HL-60 (cell line): ENCODE results near the gene KAT6B.
A peak's percentile ranks its signal among the peaks of the same experiment; 100 is the strongest.
"Not testable (repeated sequence)": the region's sequence is repeated elsewhere in the genome, so short reads cannot be mapped to it uniquely, and the experiment has no call there.

Source experiments
- DNase-seq, 2 experiments: peaks; one replicate each; pipeline ENCODE4 v3.0.0-alpha.2; 2010 to 2020; ENCODE audit warnings: low read depth in 1 of 2, low spot score in 1 of 2
- H3K27ac ChIP-seq: fragments of 250-450 bp; sonication (Bioruptor Pico); replicated peaks from 2 replicates; pipeline ENCODE4 v1.5.1; 2020; ENCODE audit warnings: mild to moderate bottlenecking, moderate library complexity
- H3K27me3 ChIP-seq: fragments of 250-450 bp; sonication (Bioruptor Pico); 2 replicates; pipeline ENCODE4 v1.5.1; 2021; ENCODE audit warnings: mild to moderate bottlenecking, moderate library complexity; ENCODE audit not compliant: insufficient read depth, poor library complexity, severe bottlenecking
- H3K4me3 ChIP-seq: replicated peaks from 2 replicates; pipeline ENCODE4 v1.5.1; 2011; ENCODE audit warnings: mild to moderate bottlenecking, control low read depth, low read length; ENCODE audit not compliant: insufficient read depth
- CTCF ChIP-seq: IDR thresholded peaks from one replicate; pipeline ENCODE4 v1.5.1; 2011; ENCODE audit warnings: low read length, control low read depth, inconsistent platforms; ENCODE audit not compliant: insufficient read depth
- GABPA ChIP-seq: IDR thresholded peaks from 2 replicates; pipeline ENCODE4 v1.6.1; 2012; ENCODE audit warnings: low read depth
- POLR2AphosphoS5 ChIP-seq: IDR thresholded peaks from 2 replicates; pipeline ENCODE4 v1.6.1; 2012; ENCODE audit warnings: low read depth
- REST ChIP-seq: IDR thresholded peaks from 2 replicates; pipeline ENCODE4 v1.6.1; 2012; ENCODE audit warnings: low read depth; ENCODE audit not compliant: insufficient replicate concordance
- SPI1 ChIP-seq: IDR thresholded peaks from 2 replicates; pipeline ENCODE4 v1.6.1; 2012; ENCODE audit warnings: low read depth, mild to moderate bottlenecking, borderline replicate concordance
- long read RNA-seq: library from polyadenylated mRNA; unstranded; transcript quantifications from one replicate; pipeline ENCODE4 v2.0.0, GENCODE V29; 2020

Gene KAT6B
- long read RNA-seq, partial matches to known transcripts, result 18 of 27 reads
- long read RNA-seq, other reads (novel, unspliced or antisense), result 9 of 27 reads

GRCh38 chr10:74826142-74827044, at the start of gene KAT6B:
KAT6B (plus strand) TSS chr10:74826600; CDS start chr10:74842858, 16,258 bp downstream.
- peak; percentile 100 for DNase-seq
- Histone ChIP-seq H3K27ac (peak within 1 kb of the TSS; percentile 89), H3K4me3 (peak within 1 kb of the TSS; percentile 96), H3K27me3 (no peaks in the 10 kb centered on the region)
- peak; percentile 73; the same call in 1 of the 2 replicates for TF ChIP-seq POLR2AphosphoS5
- no peak for TF ChIP-seq SPI1
- TF ChIP-seq REST, result peak; percentile 49
- peak; percentile 65; the same call in 1 of the 2 replicates for TF ChIP-seq GABPA
- TF ChIP-seq CTCF, result no peak

GRCh38 chr10:74778436-74779094, 47.8 kb upstream of the KAT6B start:
- H3K27me3 ChIP-seq, result no peaks in the 10 kb centered on the region
- TF ChIP-seq SPI1 (no peak), GABPA (no peak), CTCF (no peak), POLR2AphosphoS5 (no peak), REST (no peak)
- H3K4me3 ChIP-seq, result no peak overlapping the region
- no peak for DNase-seq
- H3K27ac ChIP-seq, result no peak overlapping the region

GRCh38 chr10:74781870-74782269, 44.5 kb upstream of the KAT6B start:
- not testable (repeated sequence) for DNase-seq, H3K27me3 ChIP-seq, H3K4me3 ChIP-seq, H3K27ac ChIP-seq

- H3K27me3 ChIP-seq, result no peaks in the 10 kb centered on the region
- H3K27ac ChIP-seq, result no peak overlapping the region
- DNase-seq, result no peak
- TF ChIP-seq CTCF (no peak), POLR2AphosphoS5 (no peak), REST (no peak), GABPA (no peak), SPI1 (no peak)
- H3K4me3 ChIP-seq, result no peak overlapping the region
Observed at GRCh38 chr10:74784462-74784861, 41.9 kb upstream of the KAT6B start.
